Measurements from ENCODE around the gene IQCE.
"Not testable (repeated sequence)": the region's sequence is repeated elsewhere in the genome, so short reads cannot be mapped to it uniquely, and the experiment has no call there.

Gene IQCE

DNA sequence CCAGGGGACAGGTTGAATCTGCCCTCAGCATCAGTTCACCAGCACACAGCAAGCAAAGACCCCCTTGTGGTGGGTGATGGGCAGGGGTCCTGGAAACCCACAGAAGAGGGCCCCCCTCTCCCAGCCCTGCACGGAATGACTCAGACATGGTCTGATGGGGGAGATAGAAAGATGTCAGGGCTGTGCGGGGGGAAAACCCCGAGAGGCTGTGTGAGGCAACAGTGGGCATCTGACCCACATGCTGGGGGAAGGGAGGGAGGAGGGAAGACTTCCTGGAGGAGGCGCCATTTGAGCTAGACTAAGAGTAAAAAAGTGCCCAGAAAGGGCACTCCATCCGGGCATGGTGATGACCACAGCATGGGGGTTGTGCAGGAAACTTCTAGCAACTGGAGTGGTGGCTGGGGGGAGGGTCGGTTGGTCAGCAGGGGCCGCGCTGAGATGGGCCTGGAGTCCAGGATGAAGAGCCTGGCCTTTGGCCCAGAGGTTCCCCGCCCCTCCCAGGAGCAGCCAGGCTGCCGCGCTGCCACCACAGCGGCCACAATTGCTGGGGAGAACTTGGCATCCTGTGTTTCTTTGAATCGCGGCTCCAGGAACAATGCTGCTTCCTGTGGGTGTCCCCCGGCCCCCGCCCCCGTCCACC lies 36.7 kb upstream of the IQCE start:
- peak; percentile 66 for DNase-seq

DNA sequence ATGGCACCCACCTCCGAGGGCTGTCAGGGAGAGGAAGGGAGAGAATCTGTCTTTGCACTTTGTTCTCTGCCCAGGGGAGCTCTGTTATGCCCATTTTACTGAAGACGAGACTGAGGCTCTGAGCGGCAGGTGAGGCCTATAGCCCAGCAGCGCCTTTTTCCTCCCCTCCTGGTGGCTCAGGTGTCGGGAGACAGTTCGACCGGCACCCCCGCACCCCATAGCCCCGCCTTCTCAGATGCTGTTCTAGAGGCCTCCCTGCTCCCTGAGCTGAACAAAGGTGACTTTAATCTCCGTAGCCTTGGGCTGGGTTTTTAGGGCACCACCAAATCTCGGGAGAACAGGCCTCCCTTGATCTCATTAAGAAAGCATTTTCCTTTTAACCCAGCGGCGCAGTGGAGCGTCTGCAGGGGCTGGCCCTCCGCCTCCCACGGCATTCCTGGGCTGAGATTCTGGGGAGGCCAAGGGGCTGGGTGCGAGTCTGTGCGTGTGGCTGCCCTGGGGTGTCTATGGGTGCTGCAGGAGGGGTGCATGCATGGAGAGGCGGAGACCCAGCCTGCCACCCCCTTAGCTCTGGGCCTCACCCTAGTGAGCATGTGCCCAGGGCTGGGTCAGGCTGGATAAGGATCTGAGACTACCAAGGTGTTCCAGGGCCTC lies 35.9 kb upstream of the IQCE start:
- DNase-seq, result no peak

DNA sequence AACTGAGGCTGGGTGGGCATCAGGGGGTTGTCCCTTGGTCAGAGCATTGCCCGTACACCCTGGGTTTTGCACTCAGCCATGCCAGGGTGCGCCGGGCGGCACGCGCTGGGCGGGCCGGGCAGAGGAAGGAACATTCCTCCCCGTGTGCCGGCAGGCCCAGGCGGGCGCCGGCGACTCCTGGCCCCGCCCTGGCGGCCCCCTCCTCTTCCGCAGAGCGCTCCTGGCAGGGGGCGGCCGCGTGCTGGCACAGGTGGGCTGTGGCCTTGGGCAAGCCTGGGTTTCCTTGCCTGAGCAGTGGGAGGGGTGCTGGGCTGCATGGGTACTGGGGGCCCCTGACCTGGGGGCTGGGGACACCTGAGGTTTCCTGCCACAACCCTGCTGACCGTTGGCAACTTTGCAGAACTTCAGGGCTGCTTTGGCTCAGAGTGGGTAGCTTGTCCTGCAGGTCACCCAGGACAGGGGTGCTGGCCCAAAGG lies 35.3 kb upstream of the IQCE start:
- no peak for DNase-seq

DNA sequence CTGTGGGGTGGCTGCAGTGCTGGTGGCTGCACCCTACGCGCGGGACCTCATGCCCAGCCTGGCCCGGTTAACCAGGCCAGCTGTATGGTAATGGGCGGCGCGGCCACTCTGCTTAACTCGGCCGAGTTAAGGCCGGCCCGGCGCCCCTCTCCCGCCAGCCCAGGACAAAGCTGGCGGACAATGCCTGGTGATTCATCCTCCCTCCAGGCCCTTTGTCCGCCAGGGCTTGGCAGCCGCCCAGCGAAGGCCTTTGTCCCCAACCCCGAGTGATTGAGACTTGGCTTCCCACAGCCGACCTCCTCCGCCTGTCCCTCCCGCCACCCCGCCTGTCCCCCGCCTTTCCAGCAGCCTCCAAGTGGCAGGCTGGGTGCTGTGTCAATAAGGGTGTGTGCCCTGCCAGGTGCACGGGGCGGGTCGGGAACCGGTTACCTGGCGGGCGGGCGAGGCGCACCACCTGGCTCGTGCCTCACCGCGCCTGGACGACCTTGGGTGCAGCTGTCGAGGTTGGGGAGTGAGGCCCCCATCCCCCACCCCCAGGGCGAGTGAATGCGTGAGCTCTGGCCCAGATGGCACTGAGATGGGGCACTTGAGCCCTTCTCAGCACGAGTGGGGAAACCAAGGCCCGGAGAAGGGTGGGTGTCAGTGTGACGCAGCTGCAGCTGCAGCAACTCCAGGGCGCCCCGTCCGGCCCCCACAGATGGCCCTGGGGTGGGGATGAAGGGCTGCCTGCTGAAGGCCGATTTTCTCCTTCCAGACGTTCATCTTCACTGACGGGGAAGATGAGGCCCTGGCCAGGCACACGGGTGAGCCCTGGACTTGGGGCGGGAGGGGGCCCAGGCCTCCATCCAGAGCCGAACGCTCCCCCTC lies 34.6 kb upstream of the IQCE start:
- DNase-seq, result peak; percentile 68

DNA sequence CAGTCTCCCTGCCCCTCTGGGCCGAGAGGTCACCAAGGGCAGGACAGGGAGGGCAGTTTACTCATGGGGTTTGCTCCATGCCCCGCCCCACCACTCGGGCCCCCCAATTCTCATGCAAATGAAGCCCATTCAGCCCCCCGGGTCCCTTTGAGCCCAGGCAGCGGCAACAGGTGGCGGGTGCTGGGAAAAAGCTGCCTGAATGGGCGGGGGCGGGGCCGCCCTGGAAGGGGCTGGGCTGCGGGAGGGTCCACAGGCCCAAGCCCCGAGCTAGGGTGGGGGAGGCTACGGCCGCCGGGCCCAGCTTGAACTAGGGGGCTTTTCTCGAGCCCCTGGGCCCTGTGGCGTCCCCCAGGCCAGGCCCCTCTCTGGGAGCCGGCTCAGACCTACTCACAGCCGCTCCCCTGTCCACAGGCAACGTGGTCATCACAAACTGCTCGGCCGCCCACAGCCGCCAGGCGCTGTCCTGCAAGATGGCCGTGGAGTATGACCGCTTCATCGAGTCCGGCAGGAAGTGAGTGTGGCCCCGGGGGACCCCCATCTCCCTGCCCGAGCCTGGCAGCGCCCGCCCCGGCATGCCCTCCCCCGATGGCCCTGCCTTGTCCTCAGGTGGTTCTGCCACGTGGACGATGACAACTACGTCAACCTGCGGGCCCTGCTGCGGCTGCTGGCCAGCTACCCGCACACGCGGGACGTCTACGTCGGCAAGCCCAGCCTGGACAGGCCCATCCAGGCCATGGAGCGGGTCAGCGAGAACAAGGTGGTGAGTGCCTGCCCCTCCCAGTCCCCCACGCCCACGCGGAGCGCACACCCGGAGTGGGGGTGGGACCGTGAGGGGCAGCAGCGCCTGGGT lies 33.7 kb upstream of the IQCE start:
- DNase-seq, result no peak

DNA sequence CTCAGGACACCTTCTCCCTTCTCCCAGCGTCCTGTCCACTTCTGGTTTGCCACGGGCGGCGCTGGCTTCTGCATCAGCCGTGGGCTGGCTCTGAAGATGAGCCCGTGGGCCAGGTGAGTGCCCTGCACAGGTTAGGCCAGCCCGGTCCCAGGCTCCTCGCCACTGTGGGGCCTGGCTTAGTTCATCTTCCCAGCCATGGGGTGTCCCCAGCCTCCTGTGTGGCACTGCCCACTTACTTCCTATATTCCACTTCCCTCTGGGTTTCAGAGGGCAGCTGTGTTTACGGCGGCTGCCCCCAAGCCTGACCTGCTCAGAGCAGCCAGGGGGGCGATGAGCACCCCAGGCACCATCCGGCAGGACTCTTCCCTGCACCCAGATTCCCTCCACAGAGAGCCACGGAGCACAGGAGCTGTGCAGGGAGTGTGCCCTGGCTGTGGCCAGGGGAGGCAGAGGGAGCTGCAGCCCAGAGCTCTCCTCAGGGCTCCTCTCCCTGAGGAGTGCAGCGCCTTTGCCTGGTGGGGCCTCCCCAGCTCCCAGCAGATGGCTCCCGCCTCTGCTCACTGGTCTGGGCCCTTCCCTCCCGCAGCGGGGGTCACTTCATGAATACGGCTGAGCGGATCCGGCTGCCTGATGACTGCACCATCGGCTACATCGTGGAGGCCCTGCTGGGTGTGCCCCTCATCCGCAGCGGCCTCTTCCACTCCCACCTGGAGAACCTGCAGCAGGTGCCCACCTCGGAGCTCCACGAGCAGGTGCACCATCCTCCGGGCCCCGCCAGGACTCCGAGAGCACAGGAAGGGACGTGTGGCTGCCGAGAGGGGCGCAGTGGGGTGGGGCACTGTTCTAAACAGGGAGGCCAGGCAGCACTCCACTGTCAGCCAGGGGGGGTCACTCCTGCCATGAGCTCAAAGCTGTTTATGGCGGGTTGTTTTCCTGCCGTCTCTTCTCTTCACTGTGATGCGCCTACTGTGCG lies 32.8 kb upstream of the IQCE start:
- no peak for DNase-seq

DNA sequence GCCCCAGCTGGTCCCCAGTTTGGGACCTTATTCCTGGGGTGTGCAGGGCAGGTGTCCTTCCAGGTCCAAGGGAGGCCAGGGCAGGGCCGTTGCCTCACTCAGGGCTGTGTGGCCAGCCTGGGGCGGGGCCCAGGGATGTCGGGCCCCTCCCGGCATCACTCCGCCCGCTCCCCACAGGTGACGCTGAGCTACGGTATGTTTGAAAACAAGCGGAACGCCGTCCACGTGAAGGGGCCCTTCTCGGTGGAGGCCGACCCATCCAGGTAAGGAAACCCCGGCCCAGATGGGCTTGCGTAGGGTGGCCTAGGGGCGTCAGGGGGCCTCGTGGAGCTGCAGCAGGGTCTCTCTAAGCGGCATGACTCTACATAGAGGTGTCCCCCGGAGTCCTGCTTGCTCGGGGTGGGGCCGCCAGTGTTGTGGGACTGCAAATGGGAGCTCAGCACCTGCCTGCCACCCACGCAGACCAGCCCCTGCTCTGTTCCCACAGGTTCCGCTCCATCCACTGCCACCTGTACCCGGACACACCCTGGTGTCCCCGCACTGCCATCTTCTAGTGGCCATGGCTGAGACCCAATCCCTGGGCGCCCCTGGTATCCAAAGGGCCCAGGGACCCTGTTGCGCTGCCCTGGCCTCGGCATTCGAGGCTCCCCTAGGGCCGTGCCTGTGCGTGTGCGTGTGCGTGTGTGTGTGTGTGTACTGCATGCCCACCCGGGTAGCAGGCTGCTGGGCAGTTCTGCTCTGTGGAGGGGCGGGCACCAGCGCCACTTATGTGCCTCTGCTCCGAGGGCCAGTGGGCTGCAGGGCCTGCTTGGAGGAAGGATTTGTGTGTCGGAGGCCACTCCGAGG lies 31.9 kb upstream of the IQCE start:
- DNase-seq, result no peak

DNA sequence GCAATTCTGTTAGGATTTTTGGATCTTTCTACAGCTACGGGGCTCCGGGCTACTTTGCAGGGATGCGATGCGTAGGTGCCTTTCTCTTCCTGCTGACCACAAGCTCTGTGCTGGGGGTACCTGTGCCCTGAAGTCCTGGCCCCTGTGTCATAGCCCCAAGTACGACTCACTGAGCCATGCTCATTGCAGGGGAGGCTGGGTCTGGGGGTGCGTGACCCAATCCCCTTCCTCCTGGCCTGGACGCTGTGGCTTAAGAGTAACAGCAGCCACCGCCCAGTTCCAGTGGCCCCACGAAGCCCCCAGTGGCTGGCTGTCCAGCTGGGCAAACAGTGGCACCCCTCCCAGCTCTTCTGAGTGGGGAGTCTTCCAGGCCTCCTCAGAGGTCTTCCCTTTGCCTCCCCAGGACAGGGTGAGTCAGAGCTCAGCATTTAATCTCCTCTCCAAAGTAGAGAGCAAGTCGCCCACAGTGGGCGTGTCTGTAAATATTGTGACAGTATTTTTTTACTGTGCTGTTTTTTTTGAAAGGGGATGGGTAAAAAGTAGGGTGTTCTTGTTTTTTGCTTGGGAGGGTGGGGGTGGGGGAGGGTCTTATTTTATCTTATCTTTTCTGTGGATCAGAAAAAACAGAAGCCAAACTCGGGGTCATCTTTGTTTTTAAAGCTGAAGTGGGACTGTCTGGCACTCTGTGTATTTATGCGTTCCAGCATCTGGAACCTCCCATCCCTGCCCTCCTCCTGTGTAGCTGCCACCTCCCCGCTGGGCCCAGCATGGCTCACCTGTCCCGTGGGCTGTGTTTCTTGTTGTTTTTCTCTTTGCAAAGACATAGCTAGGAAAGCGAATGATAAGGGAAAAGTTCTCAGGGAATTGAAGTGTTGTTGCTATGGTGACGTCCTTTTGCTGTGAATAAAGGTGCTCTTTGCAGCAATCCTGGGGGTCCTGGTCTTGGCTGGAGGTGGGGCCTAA lies 31.0 kb upstream of the IQCE start:
- DNase-seq, result no peak

DNA sequence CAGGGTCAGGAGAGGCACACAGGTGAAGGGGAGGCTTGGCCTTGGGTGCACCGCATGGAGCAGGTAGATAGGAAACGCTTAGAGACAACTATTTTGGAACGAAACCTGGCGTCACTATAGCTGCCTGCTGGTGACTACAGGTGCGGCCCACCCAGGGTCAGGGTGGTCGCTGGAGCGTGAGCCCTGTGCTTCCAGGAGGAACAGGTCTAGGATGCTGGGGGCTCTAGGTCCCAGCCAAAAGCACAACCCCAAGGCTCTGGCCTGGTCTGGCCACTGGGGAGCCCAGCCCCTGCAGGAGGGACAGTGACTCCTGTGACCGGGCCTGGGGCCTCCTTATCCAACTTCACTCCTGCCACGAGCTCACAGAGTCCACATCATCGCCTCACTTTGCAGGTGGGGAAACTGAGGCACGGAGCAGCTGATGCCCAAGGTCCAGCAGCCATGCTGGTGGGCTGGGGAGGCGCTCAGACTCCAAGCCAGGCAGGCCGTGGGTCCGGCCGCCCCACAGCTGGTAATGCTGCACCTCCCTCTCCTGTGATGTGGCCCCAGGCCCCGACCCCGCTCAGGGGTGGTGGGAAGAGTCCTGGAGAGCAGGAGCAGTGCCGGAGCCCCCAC lies 30.2 kb upstream of the IQCE start:
- peak; percentile 22 for DNase-seq

DNA sequence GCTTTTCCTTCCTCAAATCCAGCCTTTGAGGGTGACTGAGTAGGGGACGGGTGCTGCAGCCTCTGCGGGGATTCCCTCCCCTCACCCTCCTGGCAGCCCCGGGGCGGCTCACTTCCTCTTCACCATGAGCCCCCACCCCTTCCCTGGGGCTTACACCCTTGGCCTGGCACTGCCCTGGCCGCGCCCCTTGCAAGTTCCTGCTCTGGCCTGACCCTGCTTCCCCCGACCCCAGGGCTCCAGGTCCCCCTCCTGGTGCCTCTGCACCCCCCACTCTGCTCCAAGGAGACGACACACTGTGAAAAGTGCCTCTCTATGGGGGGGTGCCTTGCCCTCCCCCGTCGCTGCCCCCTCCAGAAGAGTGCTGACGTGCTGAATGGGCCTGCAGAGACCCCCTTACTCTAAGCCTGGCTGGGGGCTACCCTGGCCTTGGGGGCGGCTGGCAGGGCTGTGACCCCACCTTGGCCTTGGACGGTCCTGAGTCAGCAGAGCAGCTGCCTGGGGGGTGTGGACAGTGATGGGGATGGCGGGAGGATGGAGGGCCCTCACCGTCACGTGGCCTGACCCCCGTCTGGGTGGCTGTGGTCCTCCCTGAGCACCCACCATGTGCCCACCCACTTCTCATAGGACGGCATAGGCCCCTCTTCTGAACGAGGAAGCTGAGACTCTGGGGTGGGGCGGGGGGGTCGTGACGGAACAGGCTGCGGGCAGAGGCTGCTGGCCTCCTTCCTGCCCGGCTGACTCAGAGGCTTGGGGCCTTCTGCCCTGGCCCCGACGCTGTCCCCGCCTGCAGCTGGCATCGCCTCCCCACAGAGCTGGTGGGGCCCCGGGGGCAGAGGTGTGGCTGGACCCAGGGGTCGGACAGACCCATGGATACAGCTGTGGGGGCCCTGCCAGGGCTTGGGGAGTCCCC lies 29.4 kb upstream of the IQCE start:
- DNase-seq, result peak; percentile 55

DNA sequence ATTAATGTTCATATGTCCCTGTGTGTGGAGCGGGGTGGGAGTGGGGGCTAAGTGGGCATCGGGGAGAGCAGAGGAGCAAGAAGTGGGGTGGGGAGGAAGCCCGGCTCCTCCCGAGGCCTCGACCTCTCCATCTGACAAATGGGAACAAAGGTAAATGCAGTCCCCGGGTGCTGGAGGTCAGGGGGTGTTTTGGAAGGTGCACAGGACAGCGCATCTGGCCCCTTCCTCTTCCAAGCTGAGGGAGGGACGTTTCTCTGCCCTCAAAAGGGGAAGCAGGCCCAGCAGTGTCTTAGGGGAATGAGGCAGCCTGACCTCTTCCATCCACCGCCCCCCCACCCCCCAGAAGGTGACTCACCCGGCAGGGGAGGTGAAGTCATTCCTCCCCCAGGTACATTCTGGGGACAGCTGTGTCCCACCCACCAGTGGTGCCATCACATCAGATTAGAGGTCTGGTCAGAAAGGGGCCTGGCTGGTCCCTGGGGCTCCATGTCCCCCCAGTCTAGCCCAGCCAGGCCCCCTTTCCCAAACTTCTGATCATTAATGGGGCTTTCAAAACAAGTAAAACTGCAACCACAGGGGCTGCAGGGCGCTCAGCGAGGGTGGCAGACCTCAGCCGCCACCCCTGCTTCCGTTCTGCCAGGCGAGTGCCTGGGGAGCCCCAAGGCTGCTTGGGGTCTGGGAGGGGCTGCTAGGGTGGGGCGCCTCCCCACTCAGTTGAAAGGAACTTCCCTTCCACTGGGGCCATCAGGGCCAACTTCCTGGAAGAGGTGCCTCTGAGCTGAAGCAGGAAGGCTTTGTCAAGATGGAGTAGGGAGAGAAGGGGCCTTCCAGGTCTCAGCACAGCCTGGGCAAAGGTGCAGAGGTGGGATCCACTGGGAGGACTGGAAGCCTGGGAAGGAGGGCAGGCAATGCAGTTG lies 28.4 kb upstream of the IQCE start:
- peak; percentile 45 for DNase-seq

DNA sequence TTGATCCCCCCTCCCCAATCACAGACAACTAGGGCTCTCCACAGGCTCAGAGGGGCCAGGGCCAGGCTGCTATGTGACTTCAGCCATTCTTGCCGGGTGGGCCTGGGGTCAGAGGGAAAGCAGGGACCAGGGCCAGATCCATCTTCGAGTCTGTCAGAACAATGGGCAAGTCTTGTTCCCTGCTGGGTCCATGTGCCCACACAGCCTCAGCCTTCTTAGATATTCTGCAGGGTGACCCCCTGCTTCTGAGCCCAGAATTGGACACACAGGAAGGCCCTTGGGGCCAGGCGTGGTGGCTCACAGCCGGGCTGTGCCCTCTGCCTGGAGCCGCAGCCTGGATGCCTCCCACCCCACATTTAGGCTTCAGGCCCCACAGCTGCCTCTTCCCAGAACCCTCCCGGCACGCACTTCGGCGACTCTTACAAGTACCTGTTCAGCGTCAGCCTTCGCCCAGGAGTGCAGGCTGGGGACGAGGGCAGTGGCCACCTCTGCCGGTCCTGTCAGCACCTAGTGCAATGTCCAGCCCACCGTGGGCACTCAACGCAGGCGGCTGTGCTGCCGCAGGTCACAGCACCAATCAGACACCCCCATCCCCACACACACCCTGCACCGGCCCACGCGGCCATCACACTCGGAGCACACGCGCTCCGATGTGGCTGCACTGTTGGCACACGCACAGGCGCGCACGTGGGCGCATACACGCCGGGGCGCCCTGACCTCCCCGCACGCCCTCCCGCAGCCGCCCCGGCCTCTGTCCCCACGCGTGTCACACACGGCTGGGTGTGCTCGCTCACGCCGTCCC lies 27.6 kb upstream of the IQCE start:
- DNase-seq, result peak; percentile 41

DNA sequence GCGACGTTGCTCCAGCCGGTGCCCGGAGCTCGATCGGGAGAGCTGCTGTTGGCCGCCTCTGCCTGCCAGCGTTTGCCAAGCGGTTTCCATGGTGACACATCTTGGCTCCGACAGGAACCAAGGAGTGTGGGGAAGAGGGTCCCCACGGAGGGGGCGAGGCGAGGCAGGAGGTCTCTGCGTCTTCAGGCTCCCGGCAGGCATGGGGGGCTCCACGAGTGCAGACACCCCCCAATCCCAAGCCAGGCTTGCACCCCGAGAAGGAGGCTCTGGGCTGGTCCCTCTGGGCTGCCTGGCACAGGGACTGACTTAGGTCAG lies 27.0 kb upstream of the IQCE start:
- DNase-seq, result peak; percentile 32

DNA sequence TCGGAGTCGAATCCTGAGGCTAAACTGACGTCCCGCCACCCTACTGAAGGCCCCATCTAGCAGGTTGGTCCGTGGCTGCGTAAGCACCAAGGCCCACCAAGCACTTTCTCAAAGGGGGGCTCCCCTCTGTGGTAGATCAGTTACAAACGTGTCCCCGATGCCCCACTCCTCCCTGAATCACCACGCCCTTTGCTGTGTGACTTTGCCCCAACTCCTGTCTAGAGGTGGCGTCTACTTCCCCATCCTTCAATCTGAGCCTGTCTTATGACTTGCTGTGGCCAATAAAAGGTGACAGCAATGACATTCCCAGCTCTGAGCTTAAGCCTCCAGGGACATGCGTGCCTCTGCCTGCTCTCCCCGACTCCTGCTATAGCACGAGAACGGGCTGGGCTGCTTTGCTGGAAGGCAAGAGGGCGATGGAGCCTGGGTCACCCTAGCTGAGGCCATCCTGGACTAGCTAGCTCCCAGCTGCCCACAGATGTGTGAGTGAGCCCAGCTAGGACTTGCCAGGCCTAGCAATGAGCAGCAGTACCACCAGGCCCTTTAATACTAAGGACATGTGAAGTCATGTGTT lies 26.5 kb upstream of the IQCE start:
- DNase-seq, result peak; percentile 20

DNA sequence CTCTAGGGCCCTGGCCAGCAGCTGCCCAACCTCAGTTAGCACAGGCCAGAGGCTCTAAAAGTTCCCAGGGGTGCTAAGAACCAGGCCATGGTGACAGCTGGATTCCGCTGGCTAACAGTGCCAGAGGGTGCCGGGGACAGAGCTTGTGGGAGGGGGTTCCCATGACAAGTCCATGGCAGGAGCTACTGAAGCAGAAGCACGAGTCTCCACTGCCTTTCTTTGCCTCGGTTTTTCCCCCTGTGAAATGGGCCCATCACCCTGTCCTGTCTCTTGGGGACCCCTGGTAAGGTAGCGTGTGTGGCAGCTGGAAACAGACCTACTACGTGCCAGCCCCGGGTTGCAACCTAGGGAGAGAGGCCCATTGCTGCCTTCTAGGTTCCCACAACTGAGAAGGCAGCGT lies 26.0 kb upstream of the IQCE start:
- DNase-seq, result not testable (repeated sequence)

DNA sequence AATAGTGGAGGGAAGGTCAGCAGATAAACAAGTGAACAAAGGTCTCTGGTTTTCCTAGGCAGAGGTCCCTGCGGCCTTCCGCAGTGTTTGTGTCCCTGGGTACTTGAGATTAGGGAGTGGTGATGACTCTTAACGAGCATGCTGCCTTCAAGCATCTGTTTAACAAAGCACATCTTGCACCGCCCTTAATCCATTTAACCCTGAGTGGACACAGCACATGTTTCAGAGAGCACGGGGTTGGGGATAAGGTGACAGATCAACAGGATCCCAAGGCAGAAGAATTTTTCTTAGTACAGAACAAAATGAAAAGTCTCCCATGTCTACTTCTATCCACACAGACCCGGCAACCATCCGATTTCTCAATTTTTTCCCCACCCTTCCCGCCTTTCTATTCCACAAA lies 25.2 kb upstream of the IQCE start:
- not testable (repeated sequence) for DNase-seq

Measured in right hindlimb (tissue), 1 donor.